GM10266 (cell line): Measurements from ENCODE around the gene HMCN1.

Experiments used
- DNase-seq: peaks from one replicate; pipeline ENCODE4 v3.0.0; 2012; ENCODE audit errors: extremely low spot score
- CTCF ChIP-seq: IDR thresholded peaks from 2 replicates; pipeline ENCODE4 v1.5.1; 2012; ENCODE audit warnings: mild to moderate bottlenecking, low read depth; ENCODE audit not compliant: control insufficient read depth, insufficient read depth; ENCODE audit errors: missing control alignments

The HMCN1 gene

DNA sequence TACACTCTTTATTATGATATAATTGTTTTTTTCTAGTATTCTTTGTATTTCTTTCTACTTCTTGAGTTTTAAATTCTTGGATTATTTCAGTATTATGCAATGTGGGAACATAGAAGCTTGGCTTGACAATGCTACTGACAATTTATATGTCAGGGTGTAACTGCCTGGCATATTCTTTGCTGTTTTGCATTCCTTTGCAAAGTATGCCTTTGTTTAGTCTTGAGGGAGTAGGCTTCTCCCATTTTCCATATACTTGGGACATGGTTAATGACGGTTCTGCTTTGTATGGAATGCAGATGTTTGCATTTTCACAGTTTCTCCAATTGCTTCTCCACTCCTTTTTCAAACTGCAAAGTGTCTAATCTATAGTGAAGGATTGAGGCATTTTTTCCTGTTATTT, 109.8 kb downstream of the HMCN1 start:
- no peak for DNase-seq
- TF ChIP-seq CTCF, result no peak

GRCh38 chr1:185846672-185847444, 112.7 kb downstream of the HMCN1 start:
- no peak for DNase-seq
- no peak for TF ChIP-seq CTCF

DNA sequence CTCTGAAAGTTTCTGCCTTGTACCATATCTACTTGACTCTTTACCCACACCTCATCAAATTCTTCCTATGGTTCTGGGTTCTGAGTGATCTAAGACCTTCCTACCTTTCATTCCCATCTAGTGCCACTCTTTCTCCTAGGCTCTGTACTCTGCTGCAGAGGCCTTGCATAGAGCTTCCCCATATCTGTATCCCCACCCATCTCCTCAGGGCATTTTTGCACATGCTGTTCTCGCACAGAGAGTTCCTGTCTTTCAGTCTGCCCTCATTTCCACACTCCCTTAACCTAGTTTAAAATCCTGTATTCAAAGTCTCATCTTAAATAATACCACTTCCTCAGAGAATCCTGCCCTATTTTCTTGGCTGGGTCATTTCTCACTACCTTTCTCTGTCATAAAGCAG, 114.8 kb downstream of the HMCN1 start:
- no peak for TF ChIP-seq CTCF

GRCh38 chr1:185850366-185850765, 116.2 kb downstream of the HMCN1 start:
- no peak for DNase-seq
- no peak for TF ChIP-seq CTCF

More for the DNA sequence above, 114.8 kb downstream of the HMCN1 start:
- DNase-seq, result no peak

DNA sequence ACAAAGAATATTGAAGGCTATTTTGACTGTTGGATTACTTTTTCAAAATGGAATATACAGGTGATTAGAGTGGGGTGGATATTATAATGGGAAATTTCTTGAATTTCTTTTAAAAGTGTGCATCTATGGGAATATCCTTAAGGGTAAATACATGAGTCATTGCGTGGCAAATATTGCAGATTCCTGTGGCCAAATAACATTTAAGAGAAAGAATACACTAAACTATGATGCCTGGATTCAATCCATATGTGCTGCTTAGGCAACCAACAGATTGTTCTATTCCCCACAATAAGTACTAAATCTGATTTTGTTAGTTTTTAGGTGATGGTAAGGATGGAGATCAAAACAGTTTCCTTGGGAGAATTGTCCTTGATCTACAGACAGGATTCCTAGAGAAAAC, 119.5 kb downstream of the HMCN1 start:
- no peak for TF ChIP-seq CTCF
- no peak for DNase-seq

- TF ChIP-seq CTCF, result no peak
- DNase-seq, result no peak
Observed at GRCh38 chr1:185856482-185856881, 122.3 kb downstream of the HMCN1 start.

GRCh38 chr1:185857442-185857841, 123.3 kb downstream of the HMCN1 start:
- no peak for TF ChIP-seq CTCF
- no peak for DNase-seq
